ENCODE results near the gene EHHADH. TPM values are rescaled to one million over a fixed set of nuclear protein-coding genes. Genes with fewer than 3 reads are reported as not detected.

The EHHADH gene
- total RNA-seq, 2 donors from 2014 or later: 4.0 to 17.9 TPM

GRCh38 chr3:185268194-185268962, 14.5 kb upstream of the EHHADH start:
- WGBS: 70% methylated on average over 2 of the region's 2 CpGs
- H3K36me3 ChIP-seq: no peaks in the 10 kb centered on the region
- intact Hi-C loops (cut with DNase I): no loop called here
- TF ChIP-seq POLR2A (IDR thresholded peaks at IDR 0.05) (no peak), POLR2AphosphoS5 (IDR thresholded peaks at IDR 0.05) (no peak), CTCF (IDR thresholded peaks at IDR 0.05) (no peak)
- no peaks in the 10 kb centered on the region for H3K9me3 ChIP-seq
- DNase-seq (ENCODE audit: low spot score): no peak
- H3K4me3 ChIP-seq: no peak overlapping the region
- H3K27ac ChIP-seq: no peak overlapping the region
- no peaks in the 10 kb centered on the region for H3K27me3 ChIP-seq (replicated peaks; ENCODE audit: insufficient read depth)
- no peaks in the 10 kb centered on the region for H3K4me1 ChIP-seq (replicated peaks)

GRCh38 chr3:185267193-185267592, 13.3 kb upstream of the EHHADH start:
- intact Hi-C loops (cut with DNase I): no loop called here
- Histone ChIP-seq H3K27me3 (replicated peaks; ENCODE audit: insufficient read depth) (no peaks in the 10 kb centered on the region), H3K27ac (no peak overlapping the region), H3K4me1 (replicated peaks) (no peaks in the 10 kb centered on the region), H3K36me3 (no peaks in the 10 kb centered on the region), H3K9me3 (no peaks in the 10 kb centered on the region), H3K4me3 (no peak overlapping the region)
- 88% methylated on average over 3 of the region's 3 CpGs for WGBS
- TF ChIP-seq POLR2A (IDR thresholded peaks at IDR 0.05): no peak
- TF ChIP-seq POLR2AphosphoS5 (IDR thresholded peaks at IDR 0.05): no peak
- no peak for TF ChIP-seq CTCF (IDR thresholded peaks at IDR 0.05)
- no peak for DNase-seq (ENCODE audit: low spot score)

GRCh38 chr3:185264849-185265553, 11.2 kb upstream of the EHHADH start:
- H3K27me3 ChIP-seq (replicated peaks; ENCODE audit: insufficient read depth): no peaks in the 10 kb centered on the region
- 93% methylated on average over 25 of the region's 25 CpGs for WGBS
- no peak overlapping the region for H3K27ac ChIP-seq
- intact Hi-C loops (cut with DNase I): no loop called here
- H3K36me3 ChIP-seq: no peaks in the 10 kb centered on the region
- no peaks in the 10 kb centered on the region for H3K9me3 ChIP-seq
- TF ChIP-seq CTCF (IDR thresholded peaks at IDR 0.05) (no peak), POLR2A (IDR thresholded peaks at IDR 0.05) (no peak), POLR2AphosphoS5 (IDR thresholded peaks at IDR 0.05) (no peak)
- DNase-seq (ENCODE audit: low spot score): no peak
- H3K4me3 ChIP-seq: no peak overlapping the region
- no peaks in the 10 kb centered on the region for H3K4me1 ChIP-seq (replicated peaks)

DNA sequence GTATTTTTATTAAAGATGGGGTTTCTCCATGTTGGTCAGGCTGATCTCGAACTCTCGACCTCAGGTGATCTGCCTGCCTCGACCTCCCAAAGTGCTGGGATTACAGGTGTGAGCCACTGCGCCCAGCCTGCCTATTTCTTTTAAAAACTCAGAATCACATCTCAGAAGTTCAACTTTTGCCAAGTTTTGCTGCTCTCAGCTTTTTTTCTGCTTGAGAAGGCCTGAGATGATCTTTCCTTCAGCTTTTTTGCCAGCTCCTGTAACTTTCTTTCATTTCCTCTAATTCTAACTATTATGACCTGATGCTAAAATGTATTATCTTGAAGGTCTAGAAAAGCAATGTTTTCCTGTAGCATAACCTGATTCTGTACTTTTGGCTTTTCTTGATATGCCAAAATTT, 9.6 kb upstream of the EHHADH start:
- WGBS: 96% methylated on average over 4 of the region's 4 CpGs
- intact Hi-C loops (cut with DNase I): no loop called here
- Histone ChIP-seq H3K4me1 (replicated peaks) (no peaks in the 10 kb centered on the region), H3K27ac (no peak overlapping the region), H3K27me3 (replicated peaks; ENCODE audit: insufficient read depth) (no peaks in the 10 kb centered on the region), H3K4me3 (no peak overlapping the region), H3K9me3 (no peaks in the 10 kb centered on the region), H3K36me3 (no peaks in the 10 kb centered on the region)
- TF ChIP-seq POLR2A (IDR thresholded peaks at IDR 0.05): no peak
- no peak for TF ChIP-seq POLR2AphosphoS5 (IDR thresholded peaks at IDR 0.05)
- TF ChIP-seq CTCF (IDR thresholded peaks at IDR 0.05): no peak
- no peak for DNase-seq (ENCODE audit: low spot score)
